ENCODE results near the gene GAPVD1.

GAPVD1 gene

GRCh38 chr9:125269014-125269397 is 7.4 kb downstream of the GAPVD1 start:
- H3K9me2 ChIP-seq (replicated peaks; ENCODE audit: insufficient read depth, low read length), result no peaks in the 10 kb centered on the region
- no peaks in the 10 kb centered on the region for H3K27me3 ChIP-seq (replicated peaks; ENCODE audit: insufficient read depth, low read length)
- TF ChIP-seq, protein P1, sequence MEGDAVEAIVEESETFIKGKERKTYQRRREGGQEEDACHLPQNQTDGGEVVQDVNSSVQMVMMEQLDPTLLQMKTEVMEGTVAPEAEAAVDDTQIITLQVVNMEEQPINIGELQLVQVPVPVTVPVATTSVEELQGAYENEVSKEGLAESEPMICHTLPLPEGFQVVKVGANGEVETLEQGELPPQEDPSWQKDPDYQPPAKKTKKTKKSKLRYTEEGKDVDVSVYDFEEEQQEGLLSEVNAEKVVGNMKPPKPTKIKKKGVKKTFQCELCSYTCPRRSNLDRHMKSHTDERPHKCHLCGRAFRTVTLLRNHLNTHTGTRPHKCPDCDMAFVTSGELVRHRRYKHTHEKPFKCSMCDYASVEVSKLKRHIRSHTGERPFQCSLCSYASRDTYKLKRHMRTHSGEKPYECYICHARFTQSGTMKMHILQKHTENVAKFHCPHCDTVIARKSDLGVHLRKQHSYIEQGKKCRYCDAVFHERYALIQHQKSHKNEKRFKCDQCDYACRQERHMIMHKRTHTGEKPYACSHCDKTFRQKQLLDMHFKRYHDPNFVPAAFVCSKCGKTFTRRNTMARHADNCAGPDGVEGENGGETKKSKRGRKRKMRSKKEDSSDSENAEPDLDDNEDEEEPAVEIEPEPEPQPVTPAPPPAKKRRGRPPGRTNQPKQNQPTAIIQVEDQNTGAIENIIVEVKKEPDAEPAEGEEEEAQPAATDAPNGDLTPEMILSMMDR (IDR thresholded peaks at IDR 0.05; ENCODE audit: low read length), result no peak
- no peak overlapping the region for H3K4me3 ChIP-seq (ENCODE audit: low read length)
- H2AFZ ChIP-seq (ENCODE audit: low read length), result no peak overlapping the region
- H3K4me1 ChIP-seq (ENCODE audit: low read length), result no peaks in the 10 kb centered on the region
- DNase-seq, result no peak
- no peak overlapping the region for H3K9ac ChIP-seq (ENCODE audit: low read length)
- no peak overlapping the region for H3K4me2 ChIP-seq (ENCODE audit: low read depth, low read length)
- H4K20me1 ChIP-seq (ENCODE audit: insufficient read depth, low read length), result peaks cover 3% of the 10 kb centered on the region; the same call in 1 of the 2 replicates
- no peak overlapping the region for H3K27ac ChIP-seq (ENCODE audit: low read length)
- H3K36me3 ChIP-seq (replicated peaks; ENCODE audit: insufficient read depth, low read length), result no peaks in the 10 kb centered on the region
- H3K9me3 ChIP-seq (replicated peaks; ENCODE audit: insufficient read depth, low read length), result no peaks in the 10 kb centered on the region
- no peaks in the 10 kb centered on the region for H3F3A ChIP-seq (ENCODE audit: insufficient read depth, low read length)
- peaks cover 84% of the 10 kb centered on the region for H3K79me2 ChIP-seq (ENCODE audit: low read length)

DNA sequence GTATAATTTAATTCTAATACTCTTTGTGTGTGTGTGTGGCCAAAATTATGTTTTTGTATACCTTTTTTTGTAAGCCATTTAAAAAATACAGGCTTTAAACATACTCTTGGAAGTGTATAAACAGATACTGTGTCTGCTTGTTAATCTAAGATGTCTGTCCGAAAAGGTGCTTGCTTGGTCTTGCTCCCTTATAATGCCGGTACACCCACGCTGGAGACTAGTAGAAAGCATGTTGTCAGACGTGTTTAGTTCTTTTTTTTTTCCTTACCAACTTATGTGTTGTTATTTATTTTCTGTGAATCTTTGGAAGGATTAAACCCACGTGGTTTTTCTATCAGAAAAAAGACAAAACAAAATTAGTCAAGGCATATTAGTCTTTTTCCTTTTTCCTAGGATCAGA is 9.5 kb downstream of the GAPVD1 start:
- Histone ChIP-seq H3K27me3 (replicated peaks; ENCODE audit: insufficient read depth, low read length) (no peaks in the 10 kb centered on the region), H3K9me3 (replicated peaks; ENCODE audit: insufficient read depth, low read length) (no peaks in the 10 kb centered on the region), H4K20me1 (ENCODE audit: insufficient read depth, low read length) (peaks cover 3% of the 10 kb centered on the region; the same call in 1 of the 2 replicates), H3K9ac (ENCODE audit: low read length) (no peak overlapping the region), H3K4me1 (ENCODE audit: low read length) (no peaks in the 10 kb centered on the region), H3K9me2 (replicated peaks; ENCODE audit: insufficient read depth, low read length) (no peaks in the 10 kb centered on the region), H3K4me2 (ENCODE audit: low read depth, low read length) (no peak overlapping the region), H3K4me3 (ENCODE audit: low read length) (no peak overlapping the region), H3F3A (ENCODE audit: insufficient read depth, low read length) (no peaks in the 10 kb centered on the region), H3K79me2 (ENCODE audit: low read length) (peaks cover 86% of the 10 kb centered on the region), H2AFZ (ENCODE audit: low read length) (no peak overlapping the region), H3K36me3 (replicated peaks; ENCODE audit: insufficient read depth, low read length) (no peaks in the 10 kb centered on the region), H3K27ac (ENCODE audit: low read length) (no peak overlapping the region)
- TF ChIP-seq EZH2phosphoT487 (IDR thresholded peaks at IDR 0.05; ENCODE audit: low read length) (no peak), EZH2 (optimal IDR thresholded peaks at IDR 0.05; ENCODE audit: low read depth, low read length) (no peak)
- TF ChIP-seq, protein P1 (IDR thresholded peaks at IDR 0.05; ENCODE audit: low read length), result no peak
- no peak for DNase-seq

DNA sequence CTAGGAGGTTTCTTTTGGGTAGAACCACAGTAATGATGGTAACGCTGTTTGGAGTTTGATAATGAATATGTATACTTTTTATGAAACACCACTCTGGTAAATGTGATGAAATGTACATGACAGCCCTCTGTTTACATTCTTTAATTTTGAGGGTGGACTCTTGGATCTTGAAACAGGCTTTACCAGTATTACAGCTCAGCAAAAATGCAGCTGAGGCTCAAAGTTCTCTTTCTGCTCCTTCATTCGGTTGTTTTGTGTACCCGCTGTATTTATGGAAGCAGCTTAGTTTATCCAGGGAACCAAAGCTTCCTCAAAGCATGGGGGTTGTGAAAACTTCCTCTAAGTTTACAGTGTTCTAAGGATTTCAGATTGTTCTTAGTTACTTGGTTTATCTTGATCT is 11.1 kb downstream of the GAPVD1 start:
- H3K4me3 ChIP-seq (ENCODE audit: low read length), result no peak overlapping the region
- H3K9ac ChIP-seq (ENCODE audit: low read length), result no peak overlapping the region
- H3K27ac ChIP-seq (ENCODE audit: low read length), result no peak overlapping the region
- H3K9me2 ChIP-seq (replicated peaks; ENCODE audit: insufficient read depth, low read length), result no peaks in the 10 kb centered on the region
- DNase-seq, result no peak
- peaks cover 88% of the 10 kb centered on the region for H3K79me2 ChIP-seq (ENCODE audit: low read length)
- H3F3A ChIP-seq (ENCODE audit: insufficient read depth, low read length), result no peaks in the 10 kb centered on the region
- H4K20me1 ChIP-seq (ENCODE audit: insufficient read depth, low read length), result peaks cover 3% of the 10 kb centered on the region; the same call in 1 of the 2 replicates
- no peaks in the 10 kb centered on the region for H3K4me1 ChIP-seq (ENCODE audit: low read length)
- no peaks in the 10 kb centered on the region for H3K9me3 ChIP-seq (replicated peaks; ENCODE audit: insufficient read depth, low read length)
- no peaks in the 10 kb centered on the region for H3K36me3 ChIP-seq (replicated peaks; ENCODE audit: insufficient read depth, low read length)
- TF ChIP-seq, protein P1 (IDR thresholded peaks at IDR 0.05; ENCODE audit: low read length), result no peak
- TF ChIP-seq EZH2phosphoT487 (IDR thresholded peaks at IDR 0.05; ENCODE audit: low read length), result no peak
- TF ChIP-seq EZH2 (optimal IDR thresholded peaks at IDR 0.05; ENCODE audit: low read depth, low read length), result no peak
- no peak overlapping the region for H3K4me2 ChIP-seq (ENCODE audit: low read depth, low read length)
- H3K27me3 ChIP-seq (replicated peaks; ENCODE audit: insufficient read depth, low read length), result no peaks in the 10 kb centered on the region
- no peak overlapping the region for H2AFZ ChIP-seq (ENCODE audit: low read length)

Measured in MM.1S (cell line).